HG03571 (cell line): Measurements from ENCODE around the gene ALDH3B2.
"Not testable (repeated sequence)": the region's sequence is repeated elsewhere in the genome, so short reads cannot be mapped to it uniquely, and the experiment has no call there.

Experiments
- ATAC-seq: cut with Tn5 transposase; IDR thresholded peaks from one replicate; pipeline ENCODE4 v1.9.1; 2021; ENCODE audit not compliant: unreplicated experiment

ALDH3B2 gene, protein sequence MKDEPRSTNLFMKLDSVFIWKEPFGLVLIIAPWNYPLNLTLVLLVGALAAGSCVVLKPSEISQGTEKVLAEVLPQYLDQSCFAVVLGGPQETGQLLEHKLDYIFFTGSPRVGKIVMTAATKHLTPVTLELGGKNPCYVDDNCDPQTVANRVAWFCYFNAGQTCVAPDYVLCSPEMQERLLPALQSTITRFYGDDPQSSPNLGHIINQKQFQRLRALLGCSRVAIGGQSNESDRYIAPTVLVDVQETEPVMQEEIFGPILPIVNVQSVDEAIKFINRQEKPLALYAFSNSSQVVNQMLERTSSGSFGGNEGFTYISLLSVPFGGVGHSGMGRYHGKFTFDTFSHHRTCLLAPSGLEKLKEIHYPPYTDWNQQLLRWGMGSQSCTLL

DNA sequence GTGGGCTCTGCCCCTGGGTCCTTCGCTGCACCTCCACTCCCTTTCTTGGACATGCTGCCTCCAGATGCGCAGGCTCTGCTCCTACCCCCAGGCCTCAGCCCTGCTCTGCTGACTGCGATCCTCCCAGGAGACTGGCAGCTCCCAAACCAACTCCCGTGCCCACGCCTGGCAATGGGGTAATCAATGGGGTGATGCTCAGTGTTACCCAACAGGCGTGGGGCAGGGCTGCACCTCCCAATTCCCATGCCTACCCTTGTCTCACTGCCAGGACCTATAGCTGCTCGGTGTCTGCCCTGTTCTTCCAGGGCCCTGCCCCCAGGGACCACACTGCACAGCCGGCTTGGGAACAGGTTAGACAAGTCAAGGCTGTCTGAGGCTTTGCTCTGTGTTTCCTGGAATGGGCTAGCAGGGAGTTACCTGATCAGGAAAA, at the start of gene ALDH3B2:
ALDH3B2 (minus strand) TSS at position 182 of the 430 bp plus-strand sequence. CDS start 7,688 bp downstream, outside the sequence.
- no peak for ATAC-seq

DNA sequence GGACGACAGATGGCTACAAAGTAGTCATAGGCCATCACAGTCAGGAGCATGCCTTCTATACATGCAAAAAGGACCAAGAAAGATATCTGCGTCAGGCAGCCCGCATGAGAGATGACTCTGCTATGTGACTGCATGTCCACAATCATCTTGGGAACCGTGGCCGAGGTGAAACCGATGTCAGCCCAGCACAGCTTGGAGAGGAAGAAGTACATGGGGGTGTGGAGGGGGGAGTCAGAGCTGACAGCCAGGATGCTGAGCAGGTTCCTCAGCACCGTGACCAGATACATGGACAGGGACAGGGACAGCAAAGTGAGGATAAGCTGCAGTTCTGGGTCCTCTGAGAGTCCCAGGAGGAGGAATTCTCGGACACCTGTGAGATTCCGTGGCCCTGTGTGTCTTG, 48.6 kb upstream of the ALDH3B2 start:
- ATAC-seq, result not testable (repeated sequence)

- ATAC-seq, result not testable (repeated sequence)
Observed at GRCh38 chr11:67716226-67716625, 41.8 kb upstream of the ALDH3B2 start.

DNA sequence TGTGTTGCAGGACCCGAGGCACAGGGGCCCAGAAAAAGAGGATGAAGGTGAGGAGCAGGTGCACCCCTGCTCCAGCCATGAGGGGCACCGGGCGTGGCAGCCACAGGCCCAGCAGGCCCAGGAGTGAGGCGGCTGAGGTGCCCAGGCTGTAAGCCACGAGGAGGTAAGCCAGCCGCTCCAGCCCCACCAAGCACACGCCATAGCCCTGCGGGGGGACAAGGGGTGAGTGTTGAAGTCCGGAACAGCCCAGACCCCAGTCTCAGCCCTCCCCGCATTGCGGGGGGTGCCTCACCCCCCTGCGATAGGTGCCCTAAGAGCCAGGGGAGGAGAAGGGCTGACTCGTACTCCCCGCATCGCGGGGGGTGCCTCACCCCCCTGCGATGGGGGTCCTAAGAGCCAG, 41.4 kb upstream of the ALDH3B2 start:
- not testable (repeated sequence) for ATAC-seq

- not testable (repeated sequence) for ATAC-seq
Observed at GRCh38 chr11:67713892-67714509, 39.6 kb upstream of the ALDH3B2 start.

- not testable (repeated sequence) for ATAC-seq
Observed at GRCh38 chr11:67711676-67712075, 37.3 kb upstream of the ALDH3B2 start.

DNA sequence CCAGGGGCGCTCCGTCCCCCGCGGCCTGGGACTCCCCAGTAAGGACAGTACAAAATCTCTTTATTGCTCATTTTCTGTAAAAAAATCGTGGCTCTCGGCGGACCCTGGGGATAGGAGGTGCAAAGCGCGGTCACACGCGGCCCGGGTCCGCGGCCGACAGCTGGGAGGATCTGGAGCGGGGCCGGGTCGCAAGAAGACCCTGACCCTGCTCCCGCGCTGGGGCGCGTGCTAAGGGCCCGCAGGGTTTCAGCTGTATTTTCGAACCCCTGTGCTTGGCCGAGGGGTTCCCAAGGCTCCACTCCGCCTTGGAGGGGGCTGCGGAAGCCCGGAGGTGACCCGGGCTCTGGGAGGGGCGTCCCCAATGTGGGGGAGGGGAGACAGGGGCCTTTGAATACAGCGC, 36.8 kb upstream of the ALDH3B2 start:
- not testable (repeated sequence) for ATAC-seq

DNA sequence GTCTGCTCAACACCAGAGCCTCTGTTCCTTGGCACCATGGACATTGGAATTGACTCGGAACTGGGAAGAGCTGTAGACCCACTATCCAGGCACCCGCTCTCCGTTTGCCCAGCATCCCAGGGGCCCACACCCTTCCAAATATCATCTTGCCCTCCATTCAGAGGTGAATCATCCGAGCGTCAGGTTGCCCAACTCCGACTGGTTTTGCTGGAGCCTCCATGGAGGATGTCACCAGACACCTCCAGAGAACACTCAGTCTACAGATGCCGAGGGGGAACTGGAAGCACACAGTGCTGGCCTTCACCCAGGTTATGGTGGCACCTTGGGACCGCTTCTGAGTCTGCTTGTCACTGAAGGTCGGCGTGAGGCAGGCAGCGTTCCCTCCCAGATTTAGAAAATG, 35.4 kb upstream of the ALDH3B2 start:
- ATAC-seq, result not testable (repeated sequence)

DNA sequence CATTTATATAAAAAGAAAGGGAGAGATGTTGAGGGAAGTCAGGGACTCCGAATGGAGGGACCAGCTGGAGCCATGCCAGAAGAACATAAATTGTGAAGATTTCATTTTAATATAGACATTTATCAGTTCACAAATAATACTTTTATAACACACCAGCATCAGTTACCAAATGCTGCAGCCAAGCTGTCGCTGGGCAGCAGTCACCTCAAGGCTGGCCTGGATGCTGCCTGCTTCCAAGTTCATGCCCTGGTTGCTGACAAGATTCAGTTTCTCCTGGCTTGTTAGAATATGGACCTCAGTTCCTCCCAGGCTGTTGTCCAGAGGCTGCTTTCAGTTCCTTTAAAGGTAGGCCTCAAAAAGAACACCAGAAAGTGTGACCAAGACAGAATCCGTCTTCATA, 30.8 kb upstream of the ALDH3B2 start:
- no peak for ATAC-seq

- no peak for ATAC-seq
Observed at GRCh38 chr11:67704524-67704923, 30.1 kb upstream of the ALDH3B2 start.

- ATAC-seq, result not testable (repeated sequence)
Observed at GRCh38 chr11:67703709-67704108, 29.3 kb upstream of the ALDH3B2 start.

GRCh38 chr11:67700548-67701262, 26.3 kb upstream of the ALDH3B2 start:
- no peak for ATAC-seq

GRCh38 chr11:67700141-67700540, 25.7 kb upstream of the ALDH3B2 start:
- no peak for ATAC-seq

DNA sequence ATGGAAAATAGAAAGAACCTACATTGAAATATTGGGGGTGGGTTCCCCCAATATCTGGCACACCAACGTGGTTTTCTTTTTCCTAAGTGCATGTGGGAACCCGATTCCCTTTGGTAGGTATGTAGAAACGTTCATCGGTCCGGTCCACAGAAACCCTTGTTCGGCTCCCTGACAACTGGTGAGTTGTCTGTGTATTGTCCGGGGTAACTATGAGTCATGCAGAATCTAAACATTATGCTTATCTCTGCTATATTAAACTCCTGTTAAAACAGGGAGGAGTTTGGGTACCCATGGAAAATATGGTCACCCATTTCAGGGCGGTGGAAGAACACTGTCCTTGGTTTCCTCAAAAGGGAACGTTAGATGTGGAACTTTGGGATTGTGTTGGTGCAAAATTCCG, 25.1 kb upstream of the ALDH3B2 start:
- ATAC-seq, result no peak

DNA sequence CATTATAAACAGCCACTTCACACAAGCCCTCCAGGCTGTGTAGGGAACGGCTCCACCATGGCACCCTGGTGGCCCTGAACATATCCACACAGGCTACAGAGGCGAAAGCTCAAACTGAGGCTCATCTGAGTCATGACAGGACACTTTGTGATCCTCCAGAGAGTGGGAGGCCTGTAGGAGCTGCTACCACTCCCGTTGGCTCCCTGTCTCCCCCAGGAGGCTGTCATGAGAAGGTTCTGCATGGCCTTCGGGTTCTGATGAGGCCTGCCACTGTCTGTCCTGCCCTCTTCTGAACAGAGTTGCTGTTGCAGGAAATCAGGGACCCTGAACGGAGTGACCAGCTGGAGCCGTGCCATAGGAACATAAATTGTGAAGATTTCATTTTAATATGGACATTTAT, 23.8 kb upstream of the ALDH3B2 start:
- no peak for ATAC-seq

DNA sequence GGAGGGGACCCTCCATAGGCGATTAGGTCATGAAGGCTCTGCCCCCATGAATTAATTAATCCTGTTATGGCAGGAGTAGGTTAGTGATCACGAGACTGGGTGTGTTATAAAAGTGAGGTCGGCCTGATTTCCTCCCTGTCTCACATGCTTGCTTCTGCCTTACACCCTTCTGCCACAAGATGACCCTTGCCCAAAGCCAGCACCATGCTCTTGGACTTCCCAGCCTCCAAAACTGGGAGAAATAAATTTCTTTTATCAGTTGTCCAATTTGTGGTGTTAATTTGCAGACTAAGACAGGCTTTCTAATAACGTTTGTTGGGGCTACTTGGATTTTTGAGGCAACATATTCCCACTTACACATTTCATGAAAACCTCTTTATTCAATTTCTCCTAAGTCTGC, 23.4 kb upstream of the ALDH3B2 start:
- no peak for ATAC-seq

GRCh38 chr11:67696998-67697397, 22.6 kb upstream of the ALDH3B2 start:
- no peak for ATAC-seq

DNA sequence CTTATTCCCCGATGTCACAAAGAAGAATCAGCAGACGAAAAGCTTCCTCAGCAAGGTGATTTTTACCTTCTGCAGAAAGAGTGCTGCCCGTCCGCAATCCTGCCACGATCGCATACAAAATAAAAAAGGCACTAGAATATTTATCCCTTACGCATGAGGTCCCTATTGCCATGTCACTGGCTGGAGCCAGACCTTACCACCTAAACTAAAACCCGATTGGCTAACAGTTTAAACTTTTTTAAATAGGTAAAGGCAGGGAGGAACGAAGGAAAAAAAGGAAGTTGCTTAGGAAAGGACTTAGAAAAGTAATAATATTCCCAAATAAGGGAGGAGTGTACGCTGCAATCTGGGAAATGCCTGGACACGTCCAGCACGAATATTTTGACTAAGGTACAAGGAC, 21.2 kb upstream of the ALDH3B2 start:
- ATAC-seq, result no peak

GRCh38 chr11:67694875-67695555, 20.6 kb upstream of the ALDH3B2 start:
- no peak for ATAC-seq

- ATAC-seq, result no peak
Observed at GRCh38 chr11:67691149-67691548, 16.7 kb upstream of the ALDH3B2 start.

GRCh38 chr11:67689178-67689577, 14.8 kb upstream of the ALDH3B2 start:
- ATAC-seq, result no peak
